Activated CD4-positive, CD25-positive, alpha-beta regulatory T cell treated with anti-CD3 and anti-CD28 coated beads, Interleukin-2, amount 50 U/mL, for 16 hours (primary cell): ENCODE data around the gene TPSD1.
A peak's percentile ranks its signal among the peaks of the same experiment; 100 is the strongest.

ENCODE experiments used
- DNase-seq: peaks from one replicate; pipeline ENCODE4 v3.0.0-alpha.2; 2020; ENCODE audit warnings: low read depth, low spot score

The TPSD1 gene

GRCh38 chr16:1299012-1299867 is 43.4 kb downstream of the TPSD1 start:
- DNase-seq = no peak

GRCh38 chr16:1299868-1300203 is 44.0 kb downstream of the TPSD1 start:
- DNase-seq = no peak

GRCh38 chr16:1300664-1301476 is 45.0 kb downstream of the TPSD1 start:
- DNase-seq = peak; percentile 53

- DNase-seq = no peak
Observed at GRCh38 chr16:1301562-1301961, 45.7 kb downstream of the TPSD1 start.

GRCh38 chr16:1305823-1306222 is 50.0 kb downstream of the TPSD1 start:
- DNase-seq = no peak

GRCh38 chr16:1306334-1306733 is 50.5 kb downstream of the TPSD1 start:
- no peak for DNase-seq

GRCh38 chr16:1308036-1308976 is 52.4 kb downstream of the TPSD1 start:
- DNase-seq = no peak
